GM23248 (cell line): Measurements from ENCODE around the gene TCF7L2.

ENCODE experiments used
- EZH2 ChIP-seq: fragments of 200-600 bp; sonication (generic); IDR thresholded peaks from 2 replicates; pipeline ENCODE4 v1.6.1; 2018; ENCODE audit warnings: antibody characterized with exemption, mild to moderate bottlenecking; ENCODE audit not compliant: insufficient read depth, poor library complexity, severe bottlenecking
- EZH2phosphoT487 ChIP-seq: fragments of 200-600 bp; sonication (generic); IDR thresholded peaks from 2 replicates; pipeline ENCODE4 v1.6.1; 2018; ENCODE audit warnings: antibody characterized with exemption, moderate library complexity, mild to moderate bottlenecking, low read depth; ENCODE audit not compliant: insufficient read depth

DNA sequence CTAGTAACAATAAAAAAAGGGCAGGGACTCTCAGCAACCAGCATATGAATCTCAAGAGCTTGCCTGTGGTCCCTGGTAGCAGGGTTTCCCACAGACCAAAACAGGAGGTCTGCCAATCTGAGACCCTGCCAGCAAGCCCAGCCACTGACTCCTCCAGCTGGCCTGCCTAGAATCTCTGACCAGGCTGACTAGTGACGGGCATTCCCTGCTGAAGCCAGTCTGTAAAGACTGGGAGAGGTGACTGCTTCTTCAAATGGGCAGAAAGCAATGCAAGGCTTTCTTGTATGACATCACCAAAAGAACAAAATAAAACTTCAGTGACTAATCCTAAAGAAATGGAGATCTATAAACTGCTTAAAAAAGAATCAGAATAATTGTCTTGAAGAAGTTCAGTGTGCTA lies 249.4 kb downstream of the TCF7L2 start:
- TF ChIP-seq EZH2 (no peak), EZH2phosphoT487 (no peak)
